ENCODE results near the gene PLEKHG7.

The PLEKHG7 gene

DNA sequence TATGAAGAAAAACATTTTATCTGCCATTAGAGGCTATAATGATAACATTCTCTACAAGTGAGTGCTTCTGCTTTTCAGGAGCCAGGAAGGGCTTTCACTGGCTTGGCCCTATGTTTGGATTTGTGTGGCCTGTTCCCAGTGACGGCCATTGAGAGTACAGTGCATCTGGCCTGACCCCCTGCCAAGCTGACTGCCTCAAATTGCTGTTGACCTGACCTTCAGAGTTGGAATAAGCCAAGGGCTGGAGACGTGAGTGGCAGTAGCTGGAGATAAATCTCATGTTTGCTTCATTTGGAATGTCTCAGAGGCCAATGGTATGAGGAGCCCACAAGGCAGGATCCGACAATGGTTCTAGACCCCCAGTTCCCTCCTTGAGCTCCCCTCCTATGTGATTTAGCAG, 28.3 kb upstream of the PLEKHG7 start:
- TF ChIP-seq, protein P1, sequence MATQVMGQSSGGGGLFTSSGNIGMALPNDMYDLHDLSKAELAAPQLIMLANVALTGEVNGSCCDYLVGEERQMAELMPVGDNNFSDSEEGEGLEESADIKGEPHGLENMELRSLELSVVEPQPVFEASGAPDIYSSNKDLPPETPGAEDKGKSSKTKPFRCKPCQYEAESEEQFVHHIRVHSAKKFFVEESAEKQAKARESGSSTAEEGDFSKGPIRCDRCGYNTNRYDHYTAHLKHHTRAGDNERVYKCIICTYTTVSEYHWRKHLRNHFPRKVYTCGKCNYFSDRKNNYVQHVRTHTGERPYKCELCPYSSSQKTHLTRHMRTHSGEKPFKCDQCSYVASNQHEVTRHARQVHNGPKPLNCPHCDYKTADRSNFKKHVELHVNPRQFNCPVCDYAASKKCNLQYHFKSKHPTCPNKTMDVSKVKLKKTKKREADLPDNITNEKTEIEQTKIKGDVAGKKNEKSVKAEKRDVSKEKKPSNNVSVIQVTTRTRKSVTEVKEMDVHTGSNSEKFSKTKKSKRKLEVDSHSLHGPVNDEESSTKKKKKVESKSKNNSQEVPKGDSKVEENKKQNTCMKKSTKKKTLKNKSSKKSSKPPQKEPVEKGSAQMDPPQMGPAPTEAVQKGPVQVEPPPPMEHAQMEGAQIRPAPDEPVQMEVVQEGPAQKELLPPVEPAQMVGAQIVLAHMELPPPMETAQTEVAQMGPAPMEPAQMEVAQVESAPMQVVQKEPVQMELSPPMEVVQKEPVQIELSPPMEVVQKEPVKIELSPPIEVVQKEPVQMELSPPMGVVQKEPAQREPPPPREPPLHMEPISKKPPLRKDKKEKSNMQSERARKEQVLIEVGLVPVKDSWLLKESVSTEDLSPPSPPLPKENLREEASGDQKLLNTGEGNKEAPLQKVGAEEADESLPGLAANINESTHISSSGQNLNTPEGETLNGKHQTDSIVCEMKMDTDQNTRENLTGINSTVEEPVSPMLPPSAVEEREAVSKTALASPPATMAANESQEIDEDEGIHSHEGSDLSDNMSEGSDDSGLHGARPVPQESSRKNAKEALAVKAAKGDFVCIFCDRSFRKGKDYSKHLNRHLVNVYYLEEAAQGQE (IDR thresholded peaks at IDR 0.05; ENCODE audit: insufficient read depth in 1 of 2, low read depth in 2 of 2, low read length in 2 of 2) = no peak
- TF ChIP-seq TAF1 (IDR thresholded peaks at IDR 0.05; ENCODE audit: borderline replicate concordance, insufficient read depth, low read length) = no peak
- TF ChIP-seq FOXP2 (optimal IDR thresholded peaks at IDR 0.05; ENCODE audit: borderline replicate concordance, extremely low read depth, extremely low read length, insufficient read depth) = no peak
- no peak for TF ChIP-seq POLR2AphosphoS5 (IDR thresholded peaks at IDR 0.05; ENCODE audit: low read depth, low read length)
- no peak for TF ChIP-seq SIN3A (IDR thresholded peaks at IDR 0.05; ENCODE audit: borderline replicate concordance, insufficient read depth, low read length)

DNA sequence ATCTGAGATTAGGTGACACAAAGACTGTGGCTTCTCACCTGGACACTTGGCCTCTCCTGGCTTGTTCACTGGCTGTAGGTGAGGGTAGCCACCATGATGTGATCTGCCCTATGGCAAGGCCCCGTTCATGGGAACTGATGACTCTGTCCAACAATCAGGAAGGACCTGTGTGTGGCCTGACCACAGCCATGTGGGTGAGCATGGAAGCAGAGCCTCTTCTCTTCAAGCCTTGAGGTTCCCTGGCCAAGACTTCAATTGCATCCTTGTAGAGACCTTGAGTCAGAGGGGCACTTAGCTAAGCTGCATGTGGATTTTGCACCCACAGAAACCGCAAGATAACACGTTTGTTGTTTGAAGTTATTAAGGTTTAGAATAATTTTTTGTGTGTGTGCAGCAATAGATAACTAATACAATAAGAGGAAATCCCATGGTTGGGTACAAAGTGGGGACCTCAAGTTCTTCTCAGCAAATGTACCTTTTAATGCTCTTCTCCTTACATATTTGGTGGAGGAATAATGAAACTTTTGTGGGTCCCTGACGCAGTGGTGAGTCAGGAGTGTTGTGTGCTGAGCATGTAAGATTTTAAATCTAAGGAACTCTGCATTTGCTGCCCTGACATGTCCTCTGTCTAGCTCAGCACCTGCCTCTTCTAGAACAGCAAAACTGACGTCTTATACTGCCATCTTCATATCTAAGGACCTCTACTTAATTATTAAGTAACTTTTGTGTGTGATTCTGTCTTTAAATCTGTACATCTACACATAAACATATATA, 27.5 kb upstream of the PLEKHG7 start:
- TF ChIP-seq, protein P1 (IDR thresholded peaks at IDR 0.05; ENCODE audit: insufficient read depth in 1 of 2, low read depth in 2 of 2, low read length in 2 of 2) = no peak
- TF ChIP-seq POLR2AphosphoS5 (IDR thresholded peaks at IDR 0.05; ENCODE audit: low read depth, low read length) (no peak), SIN3A (IDR thresholded peaks at IDR 0.05; ENCODE audit: borderline replicate concordance, insufficient read depth, low read length) (no peak), TAF1 (IDR thresholded peaks at IDR 0.05; ENCODE audit: borderline replicate concordance, insufficient read depth, low read length) (no peak), FOXP2 (optimal IDR thresholded peaks at IDR 0.05; ENCODE audit: borderline replicate concordance, extremely low read depth, extremely low read length, insufficient read depth) (no peak)

DNA sequence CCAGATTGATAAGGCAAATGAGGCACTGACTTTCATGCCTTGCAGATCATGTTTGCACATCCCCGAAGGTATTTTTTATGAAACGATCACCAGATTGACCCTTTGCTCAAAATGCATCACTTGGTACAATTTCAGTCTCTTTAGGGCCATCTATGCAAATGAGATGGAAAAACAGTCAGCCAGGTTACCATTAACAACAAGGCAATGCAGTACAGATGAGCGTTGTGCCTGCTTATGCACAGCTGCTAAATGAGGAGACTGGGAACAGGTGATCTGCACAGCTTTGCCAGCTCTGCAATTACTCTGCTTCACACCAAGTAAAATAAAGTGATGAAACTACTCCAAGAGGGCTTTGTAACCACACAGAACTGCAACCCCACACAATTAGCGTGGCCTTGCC, 26.1 kb upstream of the PLEKHG7 start:
- TF ChIP-seq FOXP2 (optimal IDR thresholded peaks at IDR 0.05; ENCODE audit: borderline replicate concordance, extremely low read depth, extremely low read length, insufficient read depth) (no peak), POLR2AphosphoS5 (IDR thresholded peaks at IDR 0.05; ENCODE audit: low read depth, low read length) (no peak)

DNA sequence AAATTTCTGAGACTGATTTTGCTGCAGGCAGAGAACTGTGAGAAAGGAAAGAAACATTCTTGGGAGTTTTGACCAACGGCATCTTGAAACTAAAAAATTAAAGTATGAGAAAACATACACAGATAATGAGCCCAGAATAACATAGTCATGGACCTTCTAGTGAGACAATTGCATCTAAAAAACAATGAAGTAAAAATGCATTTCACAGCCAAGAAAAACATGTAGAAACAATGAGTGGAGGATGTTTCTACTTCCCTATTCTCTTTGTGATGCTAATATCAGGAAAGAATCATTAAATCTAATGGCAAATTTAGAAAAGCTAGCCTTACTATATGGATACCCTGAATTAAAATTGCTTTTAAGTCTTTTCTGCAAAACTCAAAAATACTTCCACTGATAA, 12.2 kb upstream of the PLEKHG7 start:
- TF ChIP-seq FOXP2 (optimal IDR thresholded peaks at IDR 0.05; ENCODE audit: borderline replicate concordance, extremely low read depth, extremely low read length, insufficient read depth) (no peak), POLR2AphosphoS5 (IDR thresholded peaks at IDR 0.05; ENCODE audit: low read depth, low read length) (no peak), SIN3A (IDR thresholded peaks at IDR 0.05; ENCODE audit: borderline replicate concordance, insufficient read depth, low read length) (no peak), TAF1 (IDR thresholded peaks at IDR 0.05; ENCODE audit: borderline replicate concordance, insufficient read depth, low read length) (no peak)
- TF ChIP-seq, protein P1 (IDR thresholded peaks at IDR 0.05; ENCODE audit: insufficient read depth in 1 of 2, low read depth in 2 of 2, low read length in 2 of 2) = no peak

DNA sequence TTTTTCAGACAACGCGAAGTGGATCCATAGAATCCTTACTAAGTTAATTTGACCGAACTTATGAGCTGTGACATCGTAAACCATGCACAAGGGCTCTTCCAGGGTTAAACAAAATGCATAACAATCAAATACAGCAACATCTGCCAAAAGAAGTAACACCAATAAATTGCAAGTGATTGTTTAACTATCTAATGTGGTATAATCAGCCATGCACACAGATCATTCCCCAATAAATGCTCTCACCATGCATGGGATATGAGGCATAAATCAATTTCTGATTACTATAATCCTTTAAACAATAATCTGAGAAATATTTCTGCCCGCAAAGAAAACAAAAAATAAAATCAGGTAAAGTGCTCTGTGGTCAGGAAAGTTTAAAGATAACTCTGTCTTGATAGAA, 7.7 kb upstream of the PLEKHG7 start:
- TF ChIP-seq SIN3A (IDR thresholded peaks at IDR 0.05; ENCODE audit: borderline replicate concordance, insufficient read depth, low read length) = no peak
- TF ChIP-seq, protein P1 (IDR thresholded peaks at IDR 0.05; ENCODE audit: insufficient read depth in 1 of 2, low read depth in 2 of 2, low read length in 2 of 2) = no peak
- TF ChIP-seq POLR2AphosphoS5 (IDR thresholded peaks at IDR 0.05; ENCODE audit: low read depth, low read length) = no peak
- no peak for TF ChIP-seq TAF1 (IDR thresholded peaks at IDR 0.05; ENCODE audit: borderline replicate concordance, insufficient read depth, low read length)
- TF ChIP-seq FOXP2 (optimal IDR thresholded peaks at IDR 0.05; ENCODE audit: borderline replicate concordance, extremely low read depth, extremely low read length, insufficient read depth) = no peak
